ENCODE measurements around the gene LRRN2.
A peak's percentile ranks its signal among the peaks of the same experiment; 100 is the strongest.
"Not testable (repeated sequence)": the region's sequence is repeated elsewhere in the genome, so short reads cannot be mapped to it uniquely, and the experiment has no call there.

Gene LRRN2
- 0 reads per million in 4 donors for total RNA-seq

DNA sequence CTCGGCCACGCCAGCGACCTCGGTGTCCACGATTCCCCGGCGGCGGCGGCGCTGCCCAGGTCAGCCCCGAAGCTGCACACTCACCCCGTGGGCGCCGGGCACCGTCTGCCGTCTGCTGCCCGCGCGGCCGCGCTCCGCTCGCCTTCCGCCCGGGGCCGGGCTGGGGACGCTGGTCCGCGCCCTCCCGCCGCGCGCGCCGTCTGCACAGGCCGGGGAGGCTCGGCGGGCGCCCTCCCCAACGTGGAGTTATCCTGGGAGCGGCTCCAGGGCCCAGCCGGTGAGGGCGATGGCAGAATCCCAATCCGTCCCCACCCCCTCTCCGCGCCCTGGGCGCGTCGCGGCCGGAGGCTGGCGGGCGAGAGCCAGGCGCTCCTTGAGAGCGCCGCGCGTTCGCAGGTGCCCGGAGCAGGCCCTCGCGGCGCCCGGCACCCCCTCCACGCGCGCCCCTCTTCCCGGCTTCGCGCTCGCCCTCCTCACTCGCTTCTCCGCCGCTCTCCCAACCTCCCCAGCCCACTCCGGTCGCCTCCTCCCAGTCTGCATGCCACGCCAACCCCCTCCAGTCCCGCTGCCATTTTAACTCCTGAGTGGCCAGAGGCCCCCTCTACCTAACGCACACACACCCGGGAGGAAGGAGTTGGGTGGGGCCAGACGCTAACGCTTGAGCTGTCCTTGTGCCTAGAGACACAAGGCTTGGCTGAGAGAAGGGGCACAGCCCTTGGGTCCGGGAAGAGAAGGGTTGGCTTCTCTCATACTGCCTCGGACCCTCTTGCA, at the start of gene LRRN2:
TSS of gene LRRN2 (minus strand) at position 503 of the 771 bp plus-strand sequence. CDS start 65,746 bp downstream, outside the sequence.
- no peak for DNase-seq

DNA sequence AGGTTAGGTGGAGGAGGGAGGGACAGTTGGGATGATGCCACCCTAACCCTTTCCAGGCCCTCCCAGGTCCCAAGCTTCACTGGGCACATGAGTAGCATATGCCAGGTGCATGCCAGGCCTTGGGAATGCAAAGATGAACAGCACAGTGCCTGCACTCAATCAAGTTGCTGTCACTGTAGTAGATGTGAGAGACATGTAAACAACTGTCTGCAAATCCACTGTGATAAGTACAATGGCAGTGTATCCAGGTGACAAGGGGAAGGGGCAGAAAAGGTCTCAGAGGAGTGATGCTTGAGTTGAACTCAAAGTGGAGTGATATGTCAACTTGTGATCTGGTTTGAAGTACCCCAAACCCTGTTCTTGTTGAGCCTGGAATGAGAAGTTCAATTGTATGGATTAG, 49.5 kb upstream of the LRRN2 start:
- no peak for DNase-seq

DNA sequence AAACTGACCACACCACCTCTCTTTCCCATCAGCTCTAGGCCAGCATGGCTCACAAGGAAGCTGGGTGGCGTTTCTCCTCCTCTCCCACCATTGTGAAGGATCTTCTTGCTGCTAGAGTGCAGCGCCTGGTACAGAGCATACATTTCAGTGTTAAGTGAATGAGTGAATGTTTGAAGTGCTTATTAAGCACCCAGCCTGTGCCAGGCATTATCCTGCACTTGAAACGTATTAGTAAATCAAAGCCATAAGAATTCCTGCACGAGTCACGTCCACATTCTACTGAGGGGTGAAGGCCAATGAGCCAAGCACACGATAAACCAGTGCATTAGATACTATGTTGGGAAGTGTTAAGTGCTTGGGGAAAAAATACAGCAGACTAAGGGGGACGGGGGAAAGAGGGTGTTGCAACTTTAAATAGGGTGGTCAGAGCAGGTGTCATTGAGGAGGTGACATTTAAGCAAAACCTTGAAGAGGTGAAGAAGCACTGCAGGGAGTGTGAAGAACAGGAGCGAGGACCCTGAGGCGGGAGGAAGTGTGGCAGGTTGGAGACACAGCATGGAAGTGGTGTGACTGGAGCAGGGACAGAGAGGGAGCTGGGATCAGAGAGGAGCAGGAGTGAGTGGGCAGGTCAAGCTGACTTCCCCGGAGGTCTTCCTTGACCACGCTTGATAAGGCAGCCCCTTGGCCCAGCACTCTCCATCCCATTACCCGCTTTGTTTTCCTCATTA, 48.5 kb upstream of the LRRN2 start:
- DNase-seq = no peak

DNA sequence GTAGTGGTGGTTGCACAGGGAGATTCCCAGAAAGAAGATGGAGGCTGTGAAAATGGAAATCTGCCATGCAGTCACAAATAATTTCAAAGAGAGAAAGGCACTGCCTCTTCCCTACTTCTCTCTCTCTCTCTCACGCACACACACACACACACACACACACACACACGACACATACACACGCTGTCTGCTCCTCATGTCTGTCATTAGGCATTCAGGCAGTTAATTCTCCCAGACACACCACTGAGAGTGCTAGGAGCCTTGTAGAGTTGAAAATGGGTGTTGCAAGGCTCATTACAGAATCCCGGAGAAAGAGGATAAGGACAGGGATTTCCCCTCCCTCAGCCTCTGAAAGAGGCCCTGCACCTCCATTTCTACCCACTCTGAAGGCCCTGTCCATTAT, 47.8 kb upstream of the LRRN2 start:
- DNase-seq = no peak

DNA sequence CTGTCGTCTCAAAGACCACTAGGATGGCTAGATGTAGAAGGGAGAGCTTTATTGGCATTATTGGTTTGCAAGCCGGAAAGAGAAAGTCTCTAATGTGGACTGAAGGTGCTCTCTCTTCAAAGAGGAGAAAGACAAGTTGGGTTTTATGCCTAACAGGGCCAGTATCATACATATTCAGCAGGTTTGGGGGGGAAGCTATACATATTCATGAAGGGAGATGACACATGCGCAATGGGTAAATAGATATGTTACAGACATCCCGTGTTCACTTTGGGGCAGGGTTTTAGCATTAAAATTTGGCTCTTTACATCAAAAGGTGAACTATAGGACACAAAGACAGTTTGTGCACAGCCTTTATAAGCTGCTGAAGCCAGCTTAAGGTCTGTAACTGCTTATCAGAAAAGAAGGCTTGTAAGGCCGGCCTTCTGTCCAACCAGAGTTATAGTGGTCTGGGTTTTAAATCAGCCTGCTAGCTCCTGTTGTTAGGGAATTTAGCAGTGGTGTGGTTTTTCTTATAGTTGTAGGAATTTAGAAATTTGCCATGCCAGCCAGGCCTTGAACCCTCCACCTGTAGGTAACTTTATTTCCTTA, 46.5 kb upstream of the LRRN2 start:
- no peak for DNase-seq

DNA sequence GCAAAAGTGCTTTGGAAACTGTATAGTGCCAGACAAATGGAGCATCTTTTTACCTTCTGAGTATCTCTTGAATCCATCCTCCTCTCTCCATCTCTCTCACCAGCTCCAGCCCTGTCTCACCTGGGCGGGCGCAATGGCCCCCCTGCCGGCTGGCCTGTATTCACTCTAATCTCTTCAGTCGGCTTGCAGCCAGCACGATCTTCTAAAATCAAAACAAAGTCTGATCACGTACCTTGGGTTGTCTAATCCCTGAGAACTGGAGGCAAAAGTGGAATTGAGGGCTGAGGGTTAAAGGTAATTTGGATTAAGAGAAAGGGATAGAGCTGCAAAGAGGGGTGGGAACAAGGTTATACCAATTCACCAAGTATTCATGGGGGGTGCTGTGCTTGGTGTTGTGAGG, 46.0 kb upstream of the LRRN2 start:
- DNase-seq = no peak

DNA sequence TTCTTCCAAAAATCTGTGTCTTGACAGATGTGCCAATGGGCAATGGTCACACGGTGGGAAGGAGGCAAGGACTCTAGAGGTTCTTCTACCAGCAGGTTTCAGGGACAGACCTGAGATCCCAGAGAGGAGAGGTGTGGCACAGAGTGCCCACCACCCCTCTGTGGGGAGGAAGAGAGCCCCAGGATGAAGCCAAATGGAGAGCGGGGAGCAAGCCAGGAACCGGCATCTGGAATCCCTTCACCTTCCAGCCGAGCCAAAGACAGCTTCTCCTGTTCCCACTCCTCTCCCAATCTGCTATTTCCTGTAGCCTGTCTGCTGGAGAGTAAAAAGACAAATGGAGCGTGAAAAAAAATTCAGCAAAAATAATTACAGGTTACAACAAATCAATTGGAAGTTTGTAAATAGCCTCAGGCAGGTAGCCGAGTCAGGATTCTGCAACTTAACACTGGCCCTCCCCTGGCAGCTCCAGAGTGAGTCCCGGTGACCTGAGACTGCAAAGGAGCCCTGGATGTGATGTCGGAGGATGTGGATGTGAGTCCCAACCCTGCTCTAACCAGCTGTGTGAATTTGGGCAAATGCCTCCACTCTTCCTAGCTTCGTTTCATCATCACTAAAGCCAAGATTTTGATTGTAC, 45.4 kb upstream of the LRRN2 start:
- no peak for DNase-seq

DNA sequence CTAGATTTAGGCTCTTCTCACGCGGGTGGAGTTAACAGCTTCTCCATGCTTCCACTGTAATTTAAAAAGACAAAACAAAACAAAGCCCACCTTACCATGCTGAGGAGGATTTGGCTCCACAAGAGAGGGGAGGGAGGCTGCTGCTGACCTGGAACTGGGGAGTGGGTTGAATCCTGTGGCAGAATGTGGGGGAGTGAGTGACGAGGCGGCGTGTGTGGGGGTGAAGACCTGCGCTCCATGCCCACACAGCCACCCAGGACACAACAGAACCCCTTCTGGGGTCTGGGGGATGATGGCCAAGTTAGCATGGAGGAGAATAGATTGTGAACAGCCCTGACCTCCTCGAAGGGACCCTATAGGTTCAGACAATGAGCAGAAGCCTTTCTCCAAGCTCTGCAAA, 44.0 kb upstream of the LRRN2 start:
- DNase-seq = no peak

DNA sequence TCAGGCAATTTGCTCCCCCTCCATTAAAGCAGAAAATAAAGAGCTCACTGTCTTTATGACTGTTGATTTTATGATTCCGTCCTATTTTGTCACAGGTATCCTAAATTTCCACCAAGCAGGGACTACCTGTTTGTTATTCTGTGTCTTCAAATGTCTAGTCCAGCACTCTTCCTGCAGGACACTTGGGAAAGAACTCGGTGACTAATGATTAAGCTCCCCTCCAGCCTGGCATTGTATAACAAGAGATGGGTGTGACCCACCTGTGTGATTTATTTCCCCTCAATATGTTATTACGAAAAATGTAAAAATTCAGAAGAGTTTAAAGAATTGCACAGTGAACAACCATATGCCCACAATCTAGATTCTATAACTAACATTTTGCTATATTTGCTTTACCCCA, 42.9 kb upstream of the LRRN2 start:
- no peak for DNase-seq

DNA sequence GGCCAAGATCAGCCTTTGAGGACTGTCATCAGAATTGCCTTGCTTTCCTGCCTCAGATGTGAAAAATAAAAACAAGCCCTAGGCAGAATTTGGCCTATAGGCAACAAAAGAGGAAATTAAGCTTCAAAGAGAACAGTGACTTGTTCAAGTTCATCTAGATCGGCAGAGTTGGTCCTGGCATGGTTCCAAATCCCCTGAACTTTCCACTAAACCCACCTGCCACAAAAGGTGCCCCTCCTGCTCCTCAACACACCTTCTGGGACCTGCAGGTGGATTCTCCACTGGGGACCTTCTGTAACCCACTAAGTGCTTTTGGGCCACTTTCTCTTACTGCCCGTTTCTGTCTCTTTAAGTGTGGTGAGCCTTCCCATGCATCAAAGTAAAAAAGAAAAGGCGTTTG, 42.5 kb upstream of the LRRN2 start:
- no peak for DNase-seq

DNA sequence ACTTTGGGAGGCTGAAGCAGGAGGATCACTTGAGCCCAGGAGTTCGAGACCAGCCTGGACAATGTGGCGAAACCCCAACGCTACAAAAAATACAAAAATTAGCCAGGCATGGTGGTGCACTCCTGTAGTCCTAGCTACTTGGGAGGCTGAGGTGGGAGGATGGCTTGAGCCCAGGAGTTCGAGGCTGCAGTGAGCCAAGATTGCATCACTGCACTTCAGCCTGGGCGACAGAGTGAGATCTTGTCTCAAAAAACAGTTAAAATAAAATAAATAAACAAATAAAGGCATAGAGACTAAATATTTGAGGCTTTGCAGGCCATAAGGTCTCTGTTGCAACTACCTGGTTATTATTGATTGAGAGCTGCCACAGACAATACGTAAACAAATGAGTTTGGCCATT, 41.9 kb upstream of the LRRN2 start:
- not testable (repeated sequence) for DNase-seq

DNA sequence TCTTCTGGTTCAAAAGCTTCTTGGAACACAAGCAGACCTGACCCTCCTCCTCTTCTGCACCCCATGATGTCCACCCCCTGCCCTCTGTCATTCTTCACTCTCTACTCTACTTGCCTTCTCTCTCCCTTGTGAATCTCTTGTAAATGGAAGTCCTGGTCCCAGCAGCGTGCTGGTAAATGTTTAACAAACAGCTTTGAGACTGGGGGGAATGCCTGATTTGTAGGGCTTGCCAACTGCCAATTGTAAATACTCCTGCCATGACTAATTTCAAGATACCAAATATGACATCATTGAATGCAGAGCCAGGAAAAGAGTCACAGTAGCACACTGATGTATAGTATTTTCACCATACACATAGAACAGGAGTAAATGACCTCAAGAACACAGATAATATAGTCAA, 40.9 kb upstream of the LRRN2 start:
- peak in 1 of 5 donors; percentile 42 for DNase-seq

DNA sequence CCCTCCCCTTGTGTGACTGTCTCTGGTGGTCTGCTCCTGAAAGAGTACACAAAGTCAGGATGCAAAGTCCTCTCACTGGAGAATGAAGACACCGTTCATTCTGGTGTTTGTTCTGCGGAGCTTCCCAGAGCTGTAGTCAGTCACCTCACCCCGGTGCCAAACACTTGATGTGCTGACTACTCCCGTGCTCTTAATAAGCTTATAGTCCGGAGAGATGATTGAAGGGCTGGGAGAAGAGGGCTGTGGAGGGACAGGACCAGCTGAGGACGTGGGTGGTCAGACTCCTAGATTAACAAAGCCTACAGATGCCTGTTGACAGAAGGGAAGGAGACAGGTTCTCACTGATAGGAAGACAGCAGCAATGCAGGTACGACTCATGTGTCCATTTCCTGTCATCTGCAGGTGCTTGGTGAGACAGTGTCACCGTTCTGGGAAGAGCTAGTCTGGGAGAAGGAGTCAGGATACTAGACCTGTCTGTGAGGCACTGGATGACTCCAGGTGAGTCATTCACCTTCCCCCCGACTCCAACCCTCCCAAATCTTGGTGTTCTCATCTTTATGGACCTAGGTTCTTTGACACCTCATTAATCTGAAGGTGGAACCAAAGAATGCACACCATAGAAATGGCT, 40.4 kb upstream of the LRRN2 start:
- no peak for DNase-seq

DNA sequence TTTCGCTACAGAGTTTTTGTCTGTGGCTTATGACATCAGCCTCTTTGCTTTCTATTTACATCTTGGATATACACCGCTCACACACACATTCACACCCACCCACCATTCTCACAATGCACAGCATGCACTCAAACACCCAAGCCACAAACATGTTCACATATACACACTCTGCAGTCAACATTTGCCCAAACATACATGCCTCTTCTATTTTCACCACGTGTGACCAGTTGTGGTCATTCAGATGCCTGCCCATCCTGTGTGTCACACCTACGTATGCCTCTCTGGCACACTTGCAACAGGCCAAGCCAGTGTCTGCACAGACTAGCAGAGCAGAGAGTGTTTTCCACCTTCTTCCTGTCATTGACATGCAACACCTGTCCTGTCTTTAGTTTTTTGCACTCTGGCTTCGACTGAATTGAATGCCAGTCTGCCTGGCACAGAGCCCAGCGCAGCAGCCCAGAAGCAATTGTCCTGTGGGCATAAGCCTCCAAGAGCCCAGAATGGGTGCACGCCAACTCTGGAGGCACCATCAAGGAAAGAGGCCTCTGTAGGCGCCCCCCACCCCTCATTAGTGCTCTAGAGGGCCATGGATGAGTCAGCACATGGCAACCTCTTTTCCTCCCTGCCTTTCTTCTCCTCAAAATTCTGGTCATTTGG, 37.7 kb upstream of the LRRN2 start:
- DNase-seq = no peak

DNA sequence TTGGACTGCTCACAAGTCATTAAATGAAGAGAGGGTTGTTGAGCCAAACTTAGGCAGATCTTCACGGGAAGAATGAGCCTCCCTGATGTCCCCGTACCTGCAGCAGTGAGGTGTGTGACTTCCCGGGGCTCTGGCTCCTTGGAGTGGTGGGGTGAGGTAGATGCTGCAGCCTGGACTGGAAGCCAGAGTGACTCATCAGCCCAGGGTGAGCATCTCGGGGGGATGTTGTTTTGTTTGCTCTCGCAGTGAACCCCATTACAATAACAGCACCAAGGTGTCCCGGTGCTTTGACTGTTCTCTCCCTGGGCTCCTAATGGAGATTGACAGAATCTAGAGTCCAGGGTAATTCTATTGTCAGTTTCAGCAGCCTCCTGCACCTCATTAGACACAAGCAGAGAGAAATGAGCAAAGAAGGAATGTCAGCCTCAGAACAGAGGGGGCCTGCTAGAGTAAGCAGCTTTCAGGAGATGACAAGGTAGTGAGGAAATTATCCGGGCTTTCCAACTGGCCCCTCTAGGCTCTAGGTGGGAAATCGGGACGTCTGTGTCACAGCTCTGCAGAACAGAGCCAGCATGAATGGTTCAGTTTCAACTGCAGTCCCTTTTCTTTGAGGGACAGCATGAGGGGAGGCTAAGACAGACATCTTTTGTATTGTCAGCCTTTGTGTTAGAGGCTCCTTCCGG, 36.0 kb upstream of the LRRN2 start:
- DNase-seq = no peak

DNA sequence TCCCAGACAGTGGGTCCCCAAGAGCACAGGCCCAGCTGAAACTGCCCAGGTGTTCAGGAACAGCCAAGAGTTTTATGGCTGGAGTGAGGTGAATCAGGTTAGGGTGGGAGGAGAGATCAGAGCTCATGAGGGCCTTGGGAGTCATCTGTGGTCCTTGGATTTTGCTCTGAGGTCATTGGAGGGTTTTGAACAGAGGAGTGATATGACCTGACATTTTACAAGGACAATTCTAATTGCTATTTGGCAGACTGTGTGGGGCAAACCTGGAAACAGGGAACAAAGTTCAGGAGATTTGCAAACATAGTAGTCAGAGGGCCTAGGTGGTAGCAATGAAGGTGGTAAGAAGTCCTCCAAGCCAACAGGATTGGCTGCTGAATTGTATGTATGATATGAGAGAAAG, 31.1 kb upstream of the LRRN2 start:
- no peak for DNase-seq

DNA sequence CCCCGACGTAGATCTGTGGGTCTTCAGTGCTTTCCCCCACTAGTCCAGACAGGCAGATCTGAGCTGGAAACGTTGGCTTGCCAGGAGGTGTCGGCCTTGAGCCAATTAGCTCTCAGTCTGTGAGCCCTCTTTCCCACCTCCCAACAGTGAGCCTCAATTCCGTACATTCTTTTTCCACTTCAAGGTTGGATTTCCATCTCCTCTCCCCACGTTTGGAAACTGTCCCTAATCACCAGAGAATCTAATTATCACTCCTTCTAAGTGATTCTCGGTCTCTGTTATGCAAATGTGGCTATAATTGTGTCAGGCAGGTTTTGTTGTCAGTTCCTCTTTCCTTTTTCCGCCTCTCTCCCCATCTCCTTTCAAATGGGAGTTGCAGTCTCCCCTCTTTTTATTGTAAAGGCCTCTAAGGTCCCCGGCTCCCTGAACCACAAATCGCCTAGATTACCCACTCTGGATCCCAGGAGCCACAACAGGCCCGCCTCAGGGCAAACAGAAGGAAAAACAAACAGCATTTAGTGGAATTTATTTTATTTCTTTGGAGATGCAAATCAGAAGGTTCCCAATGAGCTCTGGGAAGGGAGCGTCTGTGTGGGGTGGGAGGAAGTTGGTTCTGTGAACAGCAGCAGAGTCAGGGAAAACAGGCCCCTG, 29.4 kb upstream of the LRRN2 start:
- no peak for DNase-seq

DNA sequence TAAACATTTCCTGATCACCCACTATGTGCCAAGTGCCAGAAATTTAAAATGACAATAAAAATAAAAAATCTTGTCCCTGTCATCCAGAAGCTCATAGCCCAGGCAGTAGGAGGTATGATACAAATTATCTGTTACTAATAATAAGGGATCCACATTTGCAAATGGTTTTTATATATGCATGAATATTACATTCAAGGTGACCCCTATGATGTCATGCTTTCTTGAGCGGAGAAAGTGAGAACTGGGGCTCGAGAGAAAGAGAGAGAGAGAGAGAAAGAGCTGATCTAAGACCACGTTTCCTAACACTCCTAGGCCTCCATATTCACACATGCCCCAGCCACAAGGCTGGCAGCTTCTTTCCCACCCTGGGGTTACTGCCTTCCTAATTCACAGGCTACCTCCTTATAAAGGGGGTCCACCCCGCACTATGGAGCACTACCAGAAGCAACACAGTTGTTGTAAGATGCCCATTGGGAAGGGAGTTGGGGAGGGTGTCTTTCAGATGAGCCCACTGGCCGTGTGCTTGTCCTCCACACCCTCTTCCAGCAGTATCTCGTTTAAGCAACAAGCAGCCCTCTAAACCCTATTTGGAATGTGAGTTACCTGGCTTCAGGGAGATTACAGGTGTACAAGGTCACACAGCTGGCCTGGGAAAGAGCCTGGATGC, 28.8 kb upstream of the LRRN2 start:
- DNase-seq = no peak

DNA sequence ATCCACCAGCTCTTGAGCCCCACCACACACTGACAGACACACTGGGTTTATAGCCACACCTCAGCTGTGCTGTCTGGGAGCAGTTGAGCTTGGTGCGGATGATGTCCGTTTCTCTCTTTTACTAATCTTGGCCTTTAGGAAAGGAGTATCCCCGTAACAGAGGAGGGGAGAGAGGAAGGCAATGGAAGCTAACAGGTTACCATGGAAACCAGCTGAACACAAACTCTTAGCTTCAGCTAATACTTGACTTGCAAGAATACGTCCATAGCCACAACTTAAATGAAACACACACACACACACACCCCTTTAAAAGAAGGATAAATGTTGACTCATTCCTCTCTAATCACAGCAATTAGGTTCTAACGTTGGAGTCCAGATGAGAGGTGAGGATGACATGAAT, 28.0 kb upstream of the LRRN2 start:
- DNase-seq = no peak

DNA sequence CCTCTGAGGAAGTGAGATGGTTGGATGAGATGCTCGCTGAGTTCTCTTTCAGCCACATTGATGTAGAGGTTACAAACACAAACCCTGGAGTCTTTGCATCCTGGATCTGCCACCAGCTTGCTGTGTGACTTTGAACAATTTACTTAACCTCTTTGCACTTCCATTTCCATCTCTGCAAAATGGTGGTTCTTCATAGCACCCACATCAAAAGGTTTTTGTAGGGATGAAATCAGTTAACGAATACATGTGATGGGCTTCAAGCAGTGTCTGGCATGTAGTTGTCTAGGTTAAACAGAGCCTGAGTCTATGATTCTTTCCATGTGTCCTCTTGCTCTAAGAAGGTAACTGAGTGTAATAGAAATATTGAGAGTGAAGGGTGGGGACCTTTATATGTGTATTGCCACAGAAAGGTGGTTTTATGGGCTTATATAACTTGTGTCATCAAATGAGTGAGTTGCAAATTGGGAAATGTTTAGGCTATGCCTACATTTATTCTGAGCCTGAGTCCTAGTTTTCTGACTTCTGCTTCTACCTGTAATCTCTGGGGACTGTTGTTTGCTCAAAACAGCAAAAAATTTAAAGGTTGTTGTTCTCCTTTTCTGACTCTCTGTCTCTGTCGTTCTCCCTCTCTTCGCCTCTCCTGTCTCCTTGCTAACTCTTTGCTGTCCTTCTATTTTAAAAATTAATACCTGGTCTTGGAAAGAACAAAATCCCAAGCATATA, 27.3 kb upstream of the LRRN2 start:
- DNase-seq = no peak

Data from T-helper 1 cell (primary cell).